GM06990 (cell line): ENCODE results near the gene PRKN.

Source experiments
- DNase-seq: peaks from one replicate; pipeline ENCODE4 v3.0.0-alpha.2; 2011; ENCODE audit not compliant: insufficient read length; ENCODE audit errors: extremely low read depth
- H3K27me3 ChIP-seq: replicated peaks from 2 replicates; pipeline ENCODE4 v1.6.0; 2011; ENCODE audit warnings: low read length; ENCODE audit not compliant: control insufficient read depth, insufficient read depth
- H3K36me3 ChIP-seq: 2 replicates; pipeline ENCODE4 v1.5.1; 2011; ENCODE audit warnings: low read length; ENCODE audit not compliant: control insufficient read depth, insufficient read depth
- H3K4me3 ChIP-seq: replicated peaks from 2 replicates; pipeline ENCODE4 v1.5.1; 2011; ENCODE audit warnings: low read depth, mild to moderate bottlenecking, control low read depth, low read length
- CTCF ChIP-seq: IDR thresholded peaks from 2 replicates; pipeline ENCODE4 v1.5.1; 2011; ENCODE audit warnings: low read length, control low read depth, mild to moderate bottlenecking, inconsistent platforms; ENCODE audit not compliant: insufficient read depth, poor library complexity, severe bottlenecking

Gene PRKN

GRCh38 chr6:161598896-161599295, 1128.7 kb downstream of the PRKN start:
- H3K4me3 ChIP-seq: no peak overlapping the region
- H3K36me3 ChIP-seq: no peaks in the 10 kb centered on the region
- DNase-seq: no peak
- no peaks in the 10 kb centered on the region for H3K27me3 ChIP-seq
- TF ChIP-seq CTCF: no peak

- Histone ChIP-seq H3K4me3 (no peak overlapping the region), H3K36me3 (no peaks in the 10 kb centered on the region), H3K27me3 (no peaks in the 10 kb centered on the region)
- no peak for TF ChIP-seq CTCF
- DNase-seq: no peak
Measured at GRCh38 chr6:161596807-161597520, 1130.6 kb downstream of the PRKN start.

GRCh38 chr6:161594412-161594811, 1133.2 kb downstream of the PRKN start:
- no peak for DNase-seq
- no peak overlapping the region for H3K4me3 ChIP-seq
- no peak for TF ChIP-seq CTCF
- H3K27me3 ChIP-seq: no peaks in the 10 kb centered on the region
- no peaks in the 10 kb centered on the region for H3K36me3 ChIP-seq

- TF ChIP-seq CTCF: no peak
- H3K27me3 ChIP-seq: no peaks in the 10 kb centered on the region
- DNase-seq: no peak
- H3K4me3 ChIP-seq: no peak overlapping the region
- no peaks in the 10 kb centered on the region for H3K36me3 ChIP-seq
Measured at GRCh38 chr6:161590961-161591627, 1136.5 kb downstream of the PRKN start.

- Histone ChIP-seq H3K36me3 (no peaks in the 10 kb centered on the region), H3K27me3 (no peaks in the 10 kb centered on the region), H3K4me3 (no peak overlapping the region)
- DNase-seq: no peak
- TF ChIP-seq CTCF: no peak
Measured at GRCh38 chr6:161586887-161587286, 1140.7 kb downstream of the PRKN start.
